ENCODE data around the gene ULK1.

- TF ChIP-seq CTCF (IDR thresholded peaks at IDR 0.05) = no peak
- TF ChIP-seq POLR2A (IDR thresholded peaks at IDR 0.05) = no peak
Measured at GRCh38 chr12:131867471-131867870, 27.0 kb upstream of the ULK1 start.

Measured in uterus (tissue), 2 donors.